ENCODE results near the gene EML1. TPM values are rescaled to one million over a fixed set of nuclear protein-coding genes. Genes with fewer than 3 reads are reported as not detected.

EML1 gene
- total RNA-seq, 1 experiment from 2014 or later, result 2.5 TPM

DNA sequence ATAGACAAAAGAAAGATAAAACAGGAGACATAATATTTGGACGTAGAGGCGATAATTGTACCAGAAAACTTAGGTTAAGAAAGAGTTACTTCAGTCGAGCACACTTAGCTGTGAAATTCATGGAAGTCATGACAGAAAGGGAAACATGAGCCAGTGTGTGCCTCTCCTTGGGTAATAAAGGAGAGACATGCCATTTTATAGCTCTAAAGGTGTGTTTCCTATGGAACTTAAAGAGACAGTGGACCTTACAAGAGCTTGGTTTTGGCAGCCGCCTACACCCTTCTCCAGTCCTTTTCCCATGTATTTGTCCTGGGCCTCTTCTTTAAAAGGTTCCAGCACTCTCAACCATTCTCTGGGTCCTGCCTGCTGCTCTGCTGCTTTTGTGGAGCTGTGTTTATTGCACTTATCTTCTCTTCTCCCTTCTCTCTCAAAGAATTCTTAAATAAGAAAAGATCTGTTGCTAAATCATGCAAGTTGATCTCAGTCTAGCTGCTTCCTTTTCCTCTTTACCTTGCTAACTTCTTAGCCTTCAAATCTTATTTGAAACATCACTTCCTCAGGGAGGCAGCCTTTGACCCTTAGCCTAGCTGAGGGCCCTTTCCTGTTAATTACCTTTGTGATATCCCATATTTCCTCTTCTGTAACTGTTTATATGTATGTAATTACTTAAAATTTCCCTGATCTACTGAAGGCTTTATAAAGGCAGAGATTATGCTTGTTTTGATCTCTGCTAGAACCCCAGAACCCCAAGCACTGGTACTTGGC lies 190.2 kb downstream of the EML1 start:
- peaks cover 8% of the 10 kb centered on the region for H3K4me1 Mint-ChIP-seq (ENCODE audit: low read depth, unreplicated experiment)
- TF ChIP-seq, protein P1, sequence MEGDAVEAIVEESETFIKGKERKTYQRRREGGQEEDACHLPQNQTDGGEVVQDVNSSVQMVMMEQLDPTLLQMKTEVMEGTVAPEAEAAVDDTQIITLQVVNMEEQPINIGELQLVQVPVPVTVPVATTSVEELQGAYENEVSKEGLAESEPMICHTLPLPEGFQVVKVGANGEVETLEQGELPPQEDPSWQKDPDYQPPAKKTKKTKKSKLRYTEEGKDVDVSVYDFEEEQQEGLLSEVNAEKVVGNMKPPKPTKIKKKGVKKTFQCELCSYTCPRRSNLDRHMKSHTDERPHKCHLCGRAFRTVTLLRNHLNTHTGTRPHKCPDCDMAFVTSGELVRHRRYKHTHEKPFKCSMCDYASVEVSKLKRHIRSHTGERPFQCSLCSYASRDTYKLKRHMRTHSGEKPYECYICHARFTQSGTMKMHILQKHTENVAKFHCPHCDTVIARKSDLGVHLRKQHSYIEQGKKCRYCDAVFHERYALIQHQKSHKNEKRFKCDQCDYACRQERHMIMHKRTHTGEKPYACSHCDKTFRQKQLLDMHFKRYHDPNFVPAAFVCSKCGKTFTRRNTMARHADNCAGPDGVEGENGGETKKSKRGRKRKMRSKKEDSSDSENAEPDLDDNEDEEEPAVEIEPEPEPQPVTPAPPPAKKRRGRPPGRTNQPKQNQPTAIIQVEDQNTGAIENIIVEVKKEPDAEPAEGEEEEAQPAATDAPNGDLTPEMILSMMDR (IDR thresholded peaks at IDR 0.05; ENCODE audit: unreplicated experiment), result no peak
- peaks cover 3% of the 10 kb centered on the region for H3K9me3 Mint-ChIP-seq (ENCODE audit: low read depth, unreplicated experiment)
- no peak overlapping the region for H3K4me3 Mint-ChIP-seq (ENCODE audit: low read depth, unreplicated experiment)
- no peaks in the 10 kb centered on the region for H3K36me3 Mint-ChIP-seq (ENCODE audit: insufficient read depth, unreplicated experiment)
- BruUV-seq (replicated peaks), result no TSS peak
- no peaks in the 10 kb centered on the region for H3K27me3 Mint-ChIP-seq (ENCODE audit: unreplicated experiment)
- H3K27ac Mint-ChIP-seq (ENCODE audit: unreplicated experiment), result no peak overlapping the region
- intact Hi-C loops (cut with micrococcal nuclease; ENCODE audit: unreplicated experiment), result loop anchor here (2.0 kb wide), 1 partner anchor 209 kb away; no protein-coding TSS in a partner anchor
- no peak for DNase-seq
- CTCF ChIA-PET, result interaction anchor here (0.6 to 3.2 kb wide), 3 partner anchors 41 to 209 kb away, joined by 3 to 10 read pairs (median 4); no protein-coding TSS in a partner anchor

DNA sequence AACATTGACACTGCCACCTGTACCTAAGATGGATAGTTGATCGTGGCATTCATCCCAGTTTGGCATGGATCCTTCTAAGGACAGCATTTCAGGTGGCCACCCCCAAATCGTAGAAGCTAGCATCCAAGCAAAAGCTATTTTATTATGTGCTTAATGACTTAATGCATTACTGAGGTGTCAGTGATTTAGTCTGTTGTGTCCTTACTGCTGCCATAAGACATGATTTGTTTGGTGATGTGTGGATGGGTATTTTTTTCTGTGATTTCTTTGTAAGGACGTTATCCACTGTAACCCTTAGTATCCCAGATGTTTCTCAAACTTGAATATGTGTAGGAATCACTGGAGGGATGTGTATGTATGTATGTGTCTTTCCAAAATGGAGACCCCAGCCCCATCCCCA lies 190.8 kb downstream of the EML1 start:
- CTCF ChIA-PET, result interaction anchor here (0.6 to 3.2 kb wide), 2 partner anchors 22 to 124 kb away, joined by 4 to 10 read pairs; no protein-coding TSS in a partner anchor
- H3K36me3 Mint-ChIP-seq (ENCODE audit: insufficient read depth, unreplicated experiment), result no peaks in the 10 kb centered on the region
- intact Hi-C loops (cut with micrococcal nuclease; ENCODE audit: unreplicated experiment), result no loop called here

DNA sequence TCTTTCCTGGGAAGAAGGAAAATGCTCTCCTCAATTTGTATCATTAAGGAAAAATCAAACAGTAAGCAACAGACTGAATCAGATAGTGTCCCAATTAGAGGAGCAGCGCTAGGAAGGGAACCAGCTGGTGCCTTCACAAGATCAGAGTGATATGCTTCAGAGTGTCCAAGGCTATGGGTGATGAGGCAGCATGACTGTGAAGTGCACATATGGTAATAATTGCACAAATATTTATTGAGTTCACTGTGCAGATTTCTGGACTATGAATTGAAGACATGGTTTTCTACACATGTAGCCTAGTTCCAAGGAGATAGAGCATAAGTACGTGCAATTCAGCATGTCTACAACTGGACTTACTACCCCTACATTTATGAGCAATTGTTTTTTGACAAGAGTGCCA lies 193.2 kb downstream of the EML1 start:
- BruUV-seq (replicated peaks), result no TSS peak
- CTCF ChIA-PET, result no interaction called here
- Mint-ChIP-seq H3K27ac (ENCODE audit: unreplicated experiment) (no peak overlapping the region), H3K36me3 (ENCODE audit: insufficient read depth, unreplicated experiment) (no peaks in the 10 kb centered on the region), H3K4me3 (ENCODE audit: low read depth, unreplicated experiment) (no peak overlapping the region), H3K27me3 (ENCODE audit: unreplicated experiment) (no peaks in the 10 kb centered on the region), H3K9me3 (ENCODE audit: low read depth, unreplicated experiment) (peaks cover 3% of the 10 kb centered on the region), H3K4me1 (ENCODE audit: low read depth, unreplicated experiment) (peaks cover 8% of the 10 kb centered on the region)
- no peak for DNase-seq
- intact Hi-C loops (cut with micrococcal nuclease; ENCODE audit: unreplicated experiment), result no loop called here
- TF ChIP-seq, protein P1 (IDR thresholded peaks at IDR 0.05; ENCODE audit: unreplicated experiment), result no peak

More for the DNA sequence above, 190.8 kb downstream of the EML1 start:
- no TSS peak for BruUV-seq (replicated peaks)
- TF ChIP-seq, protein P1 (IDR thresholded peaks at IDR 0.05; ENCODE audit: unreplicated experiment), result no peak
- peaks cover 8% of the 10 kb centered on the region for H3K4me1 Mint-ChIP-seq (ENCODE audit: low read depth, unreplicated experiment)
- no peak for DNase-seq
- H3K9me3 Mint-ChIP-seq (ENCODE audit: low read depth, unreplicated experiment), result peaks cover 3% of the 10 kb centered on the region
- H3K27me3 Mint-ChIP-seq (ENCODE audit: unreplicated experiment), result no peaks in the 10 kb centered on the region
- H3K4me3 Mint-ChIP-seq (ENCODE audit: low read depth, unreplicated experiment), result no peak overlapping the region
- H3K27ac Mint-ChIP-seq (ENCODE audit: unreplicated experiment), result no peak overlapping the region

- peaks cover under 1% of the 10 kb centered on the region for H3K4me1 Mint-ChIP-seq (ENCODE audit: low read depth, unreplicated experiment)
- H3K27me3 Mint-ChIP-seq (ENCODE audit: unreplicated experiment), result no peaks in the 10 kb centered on the region
- BruUV-seq (replicated peaks), result no TSS peak
- TF ChIP-seq, protein P1 (IDR thresholded peaks at IDR 0.05; ENCODE audit: unreplicated experiment), result no peak
- peaks cover 3% of the 10 kb centered on the region for H3K9me3 Mint-ChIP-seq (ENCODE audit: low read depth, unreplicated experiment)
- DNase-seq, result no peak
- no peaks in the 10 kb centered on the region for H3K36me3 Mint-ChIP-seq (ENCODE audit: insufficient read depth, unreplicated experiment)
- CTCF ChIA-PET, result no interaction called here
- H3K4me3 Mint-ChIP-seq (ENCODE audit: low read depth, unreplicated experiment), result no peak overlapping the region
- no peak overlapping the region for H3K27ac Mint-ChIP-seq (ENCODE audit: unreplicated experiment)
- intact Hi-C loops (cut with micrococcal nuclease; ENCODE audit: unreplicated experiment), result no loop called here
Measured at GRCh38 chr14:99989032-99989431, 195.8 kb downstream of the EML1 start.

Data from Calu3 (cell line).